Neutrophil (primary cell): Measurements from ENCODE around the gene MN1.

ENCODE experiments used
- H3K27ac ChIP-seq: fragments of 200-600 bp; sonication (generic); 2 replicates; pipeline ENCODE4 v1.5.1; 2016; ENCODE audit warnings: mild to moderate bottlenecking, moderate library complexity
- H3K27me3 ChIP-seq: fragments of 200-600 bp; sonication (generic); 2 replicates; pipeline ENCODE4 v1.6.0; 2016; ENCODE audit warnings: mild to moderate bottlenecking
- H3K36me3 ChIP-seq: fragments of 200-600 bp; sonication (generic); 2 replicates; pipeline ENCODE4 v1.5.1; 2017
- H3K4me1 ChIP-seq, 2 experiments: fragments of 200-600 bp in 1 of 2; sonication (generic) in 1 of 2; 1 replicate in 1 of 2; 2 replicates in 1 of 2; pipeline versions ENCODE4 v1.5.1 to v1.6.1; 2013 to 2016; ENCODE audit warnings: low read depth in 1 of 2, low read length in 1 of 2, mild to moderate bottlenecking in 1 of 2, moderate library complexity in 1 of 2; ENCODE audit not compliant: control insufficient read depth in 1 of 2, insufficient read depth in 1 of 2
- H3K4me3 ChIP-seq, 2 experiments: fragments of 200-600 bp in 1 of 2; sonication (generic) in 1 of 2; 1 replicate in 1 of 2; 2 replicates in 1 of 2; pipeline ENCODE4 v1.5.1; 2013 to 2016; ENCODE audit warnings: low read depth in 1 of 2, low read length in 1 of 2, mild to moderate bottlenecking in 1 of 2, moderate library complexity in 1 of 2
- H3K9me3 ChIP-seq: fragments of 200-600 bp; sonication (generic); 2 replicates; pipeline ENCODE4 v1.5.1; 2016
- CTCF ChIP-seq: fragments of 200-600 bp; sonication (generic); IDR thresholded peaks from 2 replicates; pipeline ENCODE4 v1.5.1; 2016; ENCODE audit warnings: antibody characterized with exemption

MN1 gene

GRCh38 chr22:27788500-27789288 lies 12.9 kb downstream of the MN1 start:
- Histone ChIP-seq H3K4me1 (no peaks in the 10 kb centered on the region), H3K4me3 (no peak overlapping the region), H3K9me3 (no peaks in the 10 kb centered on the region), H3K27me3 (peaks cover 59% of the 10 kb centered on the region), H3K36me3 (no peaks in the 10 kb centered on the region), H3K27ac (no peak overlapping the region)
- no peak for TF ChIP-seq CTCF

GRCh38 chr22:27786965-27787364 lies 14.6 kb downstream of the MN1 start:
- Histone ChIP-seq H3K4me3 (no peak overlapping the region), H3K36me3 (no peaks in the 10 kb centered on the region), H3K4me1 (no peaks in the 10 kb centered on the region), H3K9me3 (no peaks in the 10 kb centered on the region), H3K27ac (no peak overlapping the region), H3K27me3 (peaks cover 63% of the 10 kb centered on the region)
- no peak for TF ChIP-seq CTCF

GRCh38 chr22:27786291-27786932 lies 15.1 kb downstream of the MN1 start:
- no peak overlapping the region for H3K4me3 ChIP-seq
- no peaks in the 10 kb centered on the region for H3K36me3 ChIP-seq

GRCh38 chr22:27785831-27786230 lies 15.7 kb downstream of the MN1 start:
- H3K4me3 ChIP-seq = no peak overlapping the region
- H3K27me3 ChIP-seq = peaks cover 63% of the 10 kb centered on the region
- no peaks in the 10 kb centered on the region for H3K36me3 ChIP-seq
- no peak overlapping the region for H3K27ac ChIP-seq
- TF ChIP-seq CTCF = no peak
- H3K9me3 ChIP-seq = no peaks in the 10 kb centered on the region
- H3K4me1 ChIP-seq = no peaks in the 10 kb centered on the region

More at GRCh38 chr22:27786291-27786932, 15.1 kb downstream of the MN1 start:
- Histone ChIP-seq H3K4me1 (no peaks in the 10 kb centered on the region), H3K27me3 (peaks cover 63% of the 10 kb centered on the region), H3K9me3 (no peaks in the 10 kb centered on the region), H3K27ac (no peak overlapping the region)
- no peak for TF ChIP-seq CTCF

- no peaks in the 10 kb centered on the region for H3K4me1 ChIP-seq
These were observed 17.5 kb downstream of the MN1 start for GRCh38 chr22:27784120-27784475.

More at GRCh38 chr22:27784120-27784475, 17.5 kb downstream of the MN1 start:
- H3K9me3 ChIP-seq = no peaks in the 10 kb centered on the region
- no peak for TF ChIP-seq CTCF
- H3K36me3 ChIP-seq = no peaks in the 10 kb centered on the region
- no peak overlapping the region for H3K27ac ChIP-seq
- no peak overlapping the region for H3K4me3 ChIP-seq
- peaks cover 67% of the 10 kb centered on the region for H3K27me3 ChIP-seq
